ENCODE results near the gene SURF1.
A peak's percentile ranks its signal among the peaks of the same experiment; 100 is the strongest.
"Not testable (repeated sequence)": the region's sequence is repeated elsewhere in the genome, so short reads cannot be mapped to it uniquely, and the experiment has no call there.

Gene SURF1

DNA sequence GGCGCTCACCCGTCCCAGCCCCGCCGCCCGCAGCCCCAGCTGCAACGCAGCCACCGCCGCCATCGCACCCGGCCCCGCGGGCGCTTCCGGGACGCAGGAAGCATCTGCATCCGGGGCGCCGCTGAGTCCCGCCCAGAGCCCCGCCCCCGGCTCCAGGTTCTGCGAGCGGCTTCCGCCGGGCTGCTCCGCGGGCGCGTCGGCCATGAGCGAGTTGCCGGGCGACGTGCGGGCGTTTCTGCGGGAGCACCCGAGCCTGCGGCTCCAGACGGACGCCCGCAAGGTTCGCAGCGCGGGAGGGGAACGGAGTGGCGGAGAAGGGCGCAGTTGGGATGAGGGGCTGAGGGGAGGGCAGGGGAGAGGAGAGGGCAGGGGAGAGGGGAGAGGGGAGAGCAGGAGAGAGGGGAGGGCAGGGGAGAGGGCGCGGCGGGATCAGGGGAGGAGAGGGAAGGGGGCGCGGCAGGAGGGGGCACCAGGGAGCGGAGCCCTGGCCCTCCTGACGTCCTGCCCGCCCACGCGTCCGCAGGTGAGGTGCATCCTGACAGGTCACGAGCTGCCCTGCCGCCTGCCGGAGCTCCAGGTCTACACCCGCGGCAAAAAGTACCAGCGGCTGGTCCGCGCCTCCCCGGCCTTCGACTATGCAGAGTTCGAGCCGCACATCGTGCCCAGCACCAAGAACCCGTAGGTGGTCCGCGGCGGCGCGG, at the start of gene SURF1, which contains the start of gene SURF2:
Gene SURF1 (minus strand): TSS at position 97 of the 701 bp plus-strand sequence. CDS start 34 bp downstream, at position 63.
Gene SURF2 (plus strand): TSS at position 160 of the 701 bp plus-strand sequence. CDS start 43 bp downstream, at position 203.
- peak; percentile 84 for DNase-seq

- DNase-seq = no peak
Measured at GRCh38 chr9:133405508-133406438, 49.5 kb upstream of the SURF1 start.

- DNase-seq = no peak
Measured at GRCh38 chr9:133404454-133405002, 48.2 kb upstream of the SURF1 start.

- peak; percentile 49 for DNase-seq
Measured at GRCh38 chr9:133403766-133404453, 47.6 kb upstream of the SURF1 start.

GRCh38 chr9:133402689-133403088, 46.4 kb upstream of the SURF1 start:
- DNase-seq = no peak

DNA sequence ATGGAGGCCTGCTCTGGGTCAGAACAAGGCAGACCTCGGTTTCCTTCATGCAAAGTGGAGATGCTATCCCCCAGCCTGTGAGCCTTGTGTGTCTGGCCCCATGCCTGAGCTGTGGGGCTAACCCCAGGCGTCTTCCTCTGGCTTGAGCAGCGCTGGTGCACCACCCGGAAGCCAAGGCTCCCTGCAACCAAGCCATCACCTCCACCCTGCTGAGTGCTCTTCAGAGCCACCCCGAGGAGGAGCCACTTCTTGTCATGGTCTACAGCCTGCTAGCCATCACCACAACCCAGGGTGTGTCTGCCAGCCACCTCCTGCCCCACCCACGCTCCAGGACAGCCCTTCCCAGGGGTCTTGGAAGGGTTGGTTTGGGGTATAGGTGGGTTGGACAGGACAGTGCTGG, 45.3 kb upstream of the SURF1 start:
- DNase-seq = no peak

DNA sequence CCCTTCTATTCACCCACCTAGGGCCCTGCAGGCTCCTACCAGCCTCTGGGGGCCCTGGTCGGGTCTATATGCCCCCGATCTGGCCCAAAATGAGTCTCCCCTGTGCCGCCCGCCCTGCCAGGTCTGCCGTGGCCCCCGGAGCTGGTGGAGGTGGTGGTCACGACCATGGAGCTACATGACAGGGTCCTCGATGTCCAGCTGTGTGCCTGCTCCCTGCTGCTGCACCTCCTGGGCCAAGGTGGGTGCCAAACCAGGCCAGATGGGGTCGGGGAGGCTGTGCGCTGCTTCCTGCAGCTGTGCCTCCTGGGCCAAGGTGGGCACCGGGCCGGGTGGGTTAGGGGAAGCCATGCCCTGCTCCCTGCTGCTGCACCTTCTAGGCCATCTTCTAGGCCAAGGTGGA, 44.0 kb upstream of the SURF1 start:
- no peak for DNase-seq

DNA sequence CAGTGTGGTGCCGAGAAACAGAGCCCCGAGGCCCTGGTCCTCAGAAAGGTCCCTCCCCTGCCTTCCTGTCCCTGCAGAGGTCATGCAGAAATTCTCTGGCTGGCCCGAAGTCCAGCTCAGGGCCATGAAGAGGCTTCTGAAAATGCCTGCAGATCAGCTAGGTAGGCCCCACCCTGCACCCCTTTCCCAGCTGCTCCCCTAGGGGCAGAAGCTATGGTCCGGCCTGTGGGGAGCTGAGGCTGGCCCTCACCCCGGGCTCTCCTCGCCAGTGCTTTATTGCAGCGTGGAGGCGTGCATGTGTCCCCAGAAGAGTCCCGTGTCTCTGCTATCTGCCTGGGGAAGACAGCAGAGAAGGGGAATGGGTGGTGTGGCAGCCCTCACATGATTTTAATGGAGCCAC, 41.6 kb upstream of the SURF1 start:
- DNase-seq = no peak

DNA sequence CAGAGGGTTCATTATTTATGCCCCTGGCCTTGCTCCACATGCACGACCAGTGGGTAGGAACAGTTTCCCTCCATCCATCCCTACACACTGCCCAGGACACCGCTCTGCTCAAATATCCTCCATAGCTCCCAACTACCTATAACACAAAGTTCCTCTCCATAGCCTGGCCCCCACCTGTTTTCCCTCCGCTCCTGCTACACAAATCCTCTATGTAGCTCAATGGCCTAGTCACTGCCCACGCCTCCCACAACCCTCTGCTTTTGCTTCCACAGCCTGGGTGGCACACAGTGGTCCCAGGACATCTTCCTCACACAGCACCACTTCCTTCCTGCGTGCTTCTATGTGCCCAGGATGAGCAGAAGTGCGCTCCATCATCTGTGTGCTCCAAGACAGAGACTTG, 41.1 kb upstream of the SURF1 start:
- no peak for DNase-seq

GRCh38 chr9:133396952-133397351, 40.7 kb upstream of the SURF1 start:
- no peak for DNase-seq

- no peak for DNase-seq
Measured at GRCh38 chr9:133394687-133395271, 38.5 kb upstream of the SURF1 start.

DNA sequence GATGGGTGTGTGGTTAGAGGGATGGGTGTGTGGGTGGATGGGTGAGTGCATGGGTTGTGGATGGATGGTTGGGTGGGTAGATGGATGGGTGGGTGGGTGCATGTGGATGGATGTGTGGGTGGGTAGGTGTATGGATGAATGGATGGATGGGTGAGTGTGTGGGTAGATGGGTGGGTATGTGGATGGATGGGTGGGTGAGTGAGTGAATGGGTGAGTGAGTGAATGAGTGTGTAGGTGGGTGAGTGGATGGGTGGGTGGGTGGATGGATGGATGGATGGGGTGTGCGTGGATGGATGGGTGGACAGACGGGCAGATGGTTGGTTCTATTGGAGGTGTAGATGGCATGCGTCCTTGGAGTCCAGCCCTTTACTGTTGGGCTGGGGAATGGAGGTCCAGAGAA, 37.1 kb upstream of the SURF1 start:
- no peak for DNase-seq

- DNase-seq = not testable (repeated sequence)
Measured at GRCh38 chr9:133392308-133392707, 36.0 kb upstream of the SURF1 start.

GRCh38 chr9:133391449-133391848, 35.2 kb upstream of the SURF1 start:
- not testable (repeated sequence) for DNase-seq

- no peak for DNase-seq
Measured at GRCh38 chr9:133390713-133391112, 34.4 kb upstream of the SURF1 start.

DNA sequence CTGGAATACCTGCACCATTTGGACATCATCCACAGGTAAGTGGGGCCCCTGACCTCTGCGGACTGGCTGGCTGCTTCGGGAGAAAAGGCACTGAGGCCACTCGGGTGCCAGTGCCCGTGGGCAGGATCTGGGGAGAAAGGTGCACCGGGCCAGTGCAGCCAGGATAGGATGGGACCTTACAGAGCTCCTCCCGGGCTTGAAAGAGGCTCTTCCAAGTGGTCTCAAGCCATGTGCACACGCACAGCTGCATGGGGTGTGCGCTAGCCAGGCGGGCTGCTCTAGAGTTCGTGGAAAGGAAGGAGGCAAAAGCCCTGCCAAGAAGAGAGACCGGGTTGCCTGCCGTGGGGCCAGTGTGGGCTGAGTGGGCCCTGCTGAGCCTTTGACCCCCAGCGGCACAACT, 33.3 kb upstream of the SURF1 start:
- no peak for DNase-seq

DNA sequence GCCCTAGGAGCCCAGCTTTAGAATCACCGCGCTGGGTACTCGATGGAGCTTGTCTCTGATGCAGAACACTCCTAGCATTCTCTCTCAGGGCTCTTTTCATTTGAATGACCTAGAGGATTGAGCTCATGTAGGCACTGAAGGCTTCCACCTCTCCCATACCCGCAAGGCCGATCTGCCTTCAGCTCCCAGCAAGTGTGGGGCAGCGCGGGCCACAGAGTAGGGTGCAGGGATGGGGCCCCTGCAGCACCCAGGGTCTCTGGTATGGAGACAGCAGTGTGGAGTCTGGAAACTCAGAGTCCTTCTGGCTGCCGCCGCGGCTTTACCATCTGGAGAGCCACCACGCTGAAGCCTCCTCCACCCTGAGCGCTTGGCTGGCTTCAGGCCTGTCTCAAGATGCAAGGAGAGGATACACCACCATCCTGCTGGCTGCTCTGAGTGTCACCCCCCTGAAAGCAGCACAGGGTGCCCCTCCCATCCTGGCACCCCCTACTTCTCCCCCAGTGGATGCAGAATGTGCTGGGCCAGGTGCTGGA, 32.8 kb upstream of the SURF1 start:
- DNase-seq = no peak

GRCh38 chr9:133387680-133388079, 31.4 kb upstream of the SURF1 start:
- no peak for DNase-seq

DNA sequence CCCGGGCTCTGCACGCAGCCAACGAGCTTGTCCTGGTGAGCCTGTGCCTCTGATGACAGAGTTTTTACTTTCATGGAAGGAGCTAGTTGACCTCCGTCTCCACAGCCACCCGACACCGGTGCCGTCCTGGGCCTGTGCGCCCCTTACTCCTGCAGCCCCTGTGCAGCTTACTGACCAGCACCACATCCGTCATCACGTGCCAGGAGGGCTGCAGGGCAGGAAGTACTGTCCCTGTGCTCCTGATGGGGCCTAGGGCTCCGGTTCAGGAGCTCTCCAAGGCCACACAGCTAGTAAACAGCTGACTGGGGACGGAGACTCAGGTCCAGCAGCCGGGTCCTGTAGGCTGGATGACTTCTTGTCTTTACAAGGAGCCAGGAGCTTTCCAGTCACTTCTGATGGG, 30.1 kb upstream of the SURF1 start:
- no peak for DNase-seq

DNA sequence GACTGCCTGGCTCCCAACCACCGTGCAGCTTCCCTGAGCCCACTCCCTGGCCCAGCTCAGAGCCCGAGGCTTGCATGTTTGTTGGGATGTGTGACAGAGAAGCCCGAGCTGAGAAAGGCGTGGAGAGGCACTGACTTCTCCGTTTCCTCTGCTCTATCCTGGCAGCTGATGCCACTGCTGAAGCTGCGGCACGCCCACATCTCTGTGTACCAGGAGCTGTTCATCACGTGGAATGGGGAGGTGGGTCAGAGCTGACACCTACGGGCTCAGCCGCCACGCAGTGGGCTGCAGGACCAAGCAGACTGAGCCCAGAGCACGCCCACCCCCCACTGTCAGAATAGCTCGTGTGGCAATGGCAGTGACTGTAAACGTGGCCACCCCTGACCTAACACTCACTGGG, 29.2 kb upstream of the SURF1 start:
- no peak for DNase-seq

GRCh38 chr9:133384736-133385321, 28.5 kb upstream of the SURF1 start:
- no peak for DNase-seq

GRCh38 chr9:133383438-133383837, 27.2 kb upstream of the SURF1 start:
- no peak for DNase-seq
